HG03354 (cell line): Measurements from ENCODE around the gene ZNF474.

ENCODE experiments used
- ATAC-seq: cut with Tn5 transposase; IDR thresholded peaks from one replicate; pipeline ENCODE4 v1.9.1; 2021; ENCODE audit warnings: mild to moderate bottlenecking; ENCODE audit not compliant: unreplicated experiment, poor library complexity, severe bottlenecking

ZNF474 gene

DNA sequence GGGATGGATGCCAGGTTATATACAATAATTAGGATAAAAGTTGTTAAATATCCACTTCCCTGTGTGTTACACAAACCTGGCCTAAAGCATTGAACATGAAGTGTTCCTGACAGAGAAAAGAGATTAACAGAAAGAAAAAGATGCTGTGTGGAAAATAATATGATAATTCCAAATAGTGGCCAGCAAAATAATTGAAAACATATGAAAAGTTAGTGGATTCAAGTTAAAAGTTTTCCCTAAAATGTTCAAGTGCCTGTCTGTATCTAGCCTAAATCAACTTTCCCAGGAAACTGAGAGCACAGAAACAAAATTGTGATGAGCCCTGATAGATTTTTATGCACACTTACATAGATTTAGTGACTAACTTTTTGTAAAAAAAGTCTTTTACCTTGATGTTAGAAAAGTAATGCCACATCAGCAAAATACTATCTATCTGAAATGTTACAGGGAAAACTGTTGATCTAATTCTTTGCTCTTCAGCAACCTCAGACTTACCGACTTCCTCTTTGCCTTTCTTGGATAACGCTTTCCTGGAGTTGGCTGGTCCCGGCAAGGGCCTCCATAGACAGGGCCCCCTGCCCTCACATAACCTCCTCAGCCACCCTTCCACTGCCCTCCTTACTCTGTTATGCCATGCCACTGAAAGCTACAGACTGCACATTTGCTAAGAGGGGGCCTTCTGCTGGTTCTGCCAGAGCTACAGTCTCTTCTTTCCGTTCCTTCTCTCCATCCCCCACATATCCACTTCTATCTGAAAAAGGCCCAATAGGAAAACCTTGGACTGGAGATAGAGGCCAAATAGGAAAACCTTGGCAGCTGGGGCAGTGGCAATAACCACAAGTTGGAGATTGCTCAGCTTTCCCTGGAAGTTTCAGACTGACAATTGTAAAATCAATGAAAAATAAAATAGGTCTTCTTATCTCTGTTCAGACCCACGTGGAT lies 44.4 kb downstream of the ZNF474 start:
- no peak for ATAC-seq

DNA sequence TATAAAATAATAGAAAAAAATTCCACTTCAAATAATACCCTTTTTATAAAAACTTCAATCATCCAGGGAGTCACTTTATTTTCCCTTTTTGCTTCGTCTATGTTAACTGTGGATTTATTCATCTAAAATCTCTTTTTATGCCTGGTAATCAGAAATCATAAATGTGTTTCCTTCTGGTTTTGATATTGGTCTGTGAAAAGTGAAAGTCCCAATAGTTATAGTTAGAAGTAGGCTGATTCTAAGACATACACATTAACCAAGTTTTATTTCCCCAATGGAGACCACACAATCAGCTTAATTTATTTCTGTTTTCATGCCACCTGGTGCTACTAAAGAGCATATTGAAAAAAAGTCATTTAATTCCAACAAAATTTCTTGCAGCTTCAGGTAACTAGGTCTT lies 45.7 kb downstream of the ZNF474 start:
- no peak for ATAC-seq

DNA sequence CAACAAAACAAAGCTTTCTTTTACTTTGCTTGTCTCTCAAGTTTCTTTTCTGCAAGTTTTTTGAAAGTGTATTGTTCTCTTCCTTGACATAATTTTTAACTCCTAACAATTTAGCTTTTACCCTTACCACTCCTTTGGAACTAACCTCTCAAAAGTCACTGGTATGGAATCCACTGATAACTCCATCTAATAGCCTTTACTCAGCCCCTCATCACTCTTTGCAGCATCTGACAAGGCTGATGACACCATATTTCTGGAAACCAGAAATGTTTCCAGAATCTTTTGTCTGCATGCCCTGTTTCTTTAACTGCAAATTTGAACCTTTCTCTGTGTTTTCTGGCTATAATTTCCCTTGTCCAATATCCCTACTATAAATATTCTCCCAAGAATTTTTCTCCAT lies 46.5 kb downstream of the ZNF474 start:
- no peak for ATAC-seq

DNA sequence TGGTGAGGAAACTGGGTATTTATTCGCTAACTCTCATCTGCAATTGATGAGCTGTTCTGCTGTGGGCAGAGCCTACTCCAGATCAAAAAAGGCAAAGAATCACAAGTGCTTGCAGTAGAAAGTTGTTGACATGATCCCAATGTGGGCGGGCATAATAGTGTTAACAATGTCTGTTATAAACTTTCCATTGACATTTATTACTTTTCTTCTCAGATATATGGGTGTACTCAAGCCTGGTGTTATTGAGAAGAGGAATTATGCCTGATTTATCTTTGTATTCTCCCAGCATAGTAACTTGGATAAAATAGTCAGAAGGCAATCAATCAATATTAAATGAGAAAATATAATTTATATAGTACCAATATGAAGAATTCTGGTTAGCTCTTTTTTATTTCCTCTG lies 47.8 kb downstream of the ZNF474 start:
- ATAC-seq: no peak

DNA sequence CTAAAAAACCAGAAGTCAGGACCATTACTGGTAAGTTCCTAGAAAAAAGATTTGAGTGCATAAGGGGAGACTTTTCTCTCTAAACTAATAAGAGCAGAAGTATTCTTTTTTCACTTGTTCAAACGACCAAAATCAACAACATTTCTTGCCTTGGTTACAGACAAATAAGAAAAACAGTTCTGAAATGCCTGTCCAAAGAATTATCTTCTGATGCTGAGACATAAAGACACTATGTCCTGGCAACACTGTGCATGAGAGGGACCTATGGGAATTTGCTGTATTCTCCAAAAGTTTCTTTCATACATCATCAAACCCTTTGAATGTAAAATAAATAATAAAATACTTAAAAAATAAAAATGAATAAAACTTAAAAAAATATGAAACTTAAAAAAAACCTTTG lies 50.4 kb downstream of the ZNF474 start:
- ATAC-seq: no peak

DNA sequence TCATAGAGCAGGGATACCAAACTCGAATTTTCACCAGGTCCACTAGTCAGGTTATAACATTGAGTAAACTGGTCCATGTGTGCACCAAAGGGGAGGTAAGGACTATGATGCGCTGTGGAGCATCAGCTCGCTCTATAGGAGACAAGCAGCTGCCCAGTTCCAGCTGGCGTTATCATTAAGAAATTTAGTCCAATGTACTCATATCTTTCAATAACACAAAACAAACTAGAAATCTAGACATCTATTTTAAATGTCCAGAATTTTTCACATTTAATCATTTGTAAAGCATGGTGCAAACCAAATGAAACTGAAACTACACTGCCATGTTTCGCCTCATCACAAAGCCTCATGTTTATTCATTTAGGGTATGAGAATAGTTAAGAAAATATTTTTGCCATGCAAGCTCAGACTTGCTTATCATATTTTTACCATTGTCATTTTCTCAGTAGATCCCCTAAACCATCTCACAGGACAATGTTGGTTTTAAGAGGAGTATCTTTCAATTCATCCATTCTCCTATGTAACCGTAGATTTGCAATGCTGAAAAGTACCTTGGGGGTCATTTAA lies 50.9 kb downstream of the ZNF474 start:
- ATAC-seq: no peak

DNA sequence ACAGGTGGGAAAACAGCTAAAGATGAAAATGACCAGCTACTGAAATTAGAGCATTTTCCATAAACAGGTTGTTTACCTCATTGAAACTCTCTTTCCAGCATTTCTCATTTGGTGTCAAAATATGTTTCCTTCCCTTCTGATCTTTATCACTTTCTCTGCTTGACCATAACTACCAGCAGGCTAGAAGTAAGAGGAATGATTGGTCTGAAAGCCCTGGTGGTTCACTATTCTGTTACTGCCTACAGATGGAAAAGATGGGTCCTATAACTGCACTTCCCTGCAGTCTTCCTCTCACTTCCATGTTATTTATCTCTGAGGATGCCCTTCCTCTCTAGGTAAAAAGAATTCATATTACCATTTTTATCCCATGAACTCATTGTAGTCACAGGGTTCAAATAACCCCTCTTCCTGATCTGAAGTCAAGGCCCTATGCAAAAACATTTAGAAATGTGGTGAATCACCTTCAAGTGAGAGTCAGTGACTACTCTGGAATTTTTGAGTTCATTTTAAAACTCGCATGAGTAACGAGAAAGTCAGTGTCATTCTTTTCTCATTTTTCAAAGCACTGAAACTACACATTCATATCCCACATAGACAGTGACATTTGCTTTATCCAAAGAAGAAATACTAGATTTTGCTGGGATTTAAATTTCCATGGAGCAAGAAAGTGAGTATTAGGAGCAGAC lies 51.7 kb downstream of the ZNF474 start:
- ATAC-seq: no peak

DNA sequence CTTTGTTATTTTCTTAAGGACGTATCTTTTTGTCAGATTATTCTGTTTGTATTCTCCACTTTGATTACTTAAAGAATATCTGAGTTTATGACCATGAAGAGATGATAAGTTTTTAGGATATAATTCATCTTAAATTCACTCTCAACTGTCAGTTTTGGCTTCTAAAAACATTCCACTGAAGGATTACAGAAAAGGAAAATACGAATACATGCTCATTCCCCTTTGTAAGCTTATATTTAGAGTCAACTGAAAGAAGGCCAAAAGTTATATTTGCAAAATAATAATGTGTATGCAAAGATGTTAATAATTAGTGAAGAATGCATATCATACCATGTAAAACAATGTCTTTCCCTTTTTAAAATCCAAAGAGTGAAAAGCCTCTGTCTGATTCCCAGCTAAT lies 52.5 kb downstream of the ZNF474 start:
- no peak for ATAC-seq

DNA sequence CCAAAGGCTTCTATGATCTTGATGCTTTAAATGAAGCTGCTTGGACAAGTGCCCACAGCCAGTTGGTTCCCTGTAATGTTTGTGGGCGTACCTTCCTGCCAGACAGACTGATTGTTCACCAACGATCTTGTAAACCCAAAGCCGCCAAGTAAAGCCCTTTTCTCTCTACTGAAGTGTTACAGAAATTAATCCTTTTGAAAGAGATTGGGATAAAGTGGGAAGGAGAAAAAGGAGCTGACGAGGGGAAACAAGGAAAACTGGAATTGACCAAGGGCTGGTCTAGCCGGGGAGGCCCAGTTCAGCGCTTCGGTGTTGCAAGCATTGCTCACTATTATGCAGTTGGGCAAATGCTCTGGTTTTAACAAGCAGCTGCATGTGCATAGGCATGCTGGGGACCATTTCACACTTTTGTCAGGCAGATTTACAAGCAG lies 53.2 kb downstream of the ZNF474 start:
- no peak for ATAC-seq

DNA sequence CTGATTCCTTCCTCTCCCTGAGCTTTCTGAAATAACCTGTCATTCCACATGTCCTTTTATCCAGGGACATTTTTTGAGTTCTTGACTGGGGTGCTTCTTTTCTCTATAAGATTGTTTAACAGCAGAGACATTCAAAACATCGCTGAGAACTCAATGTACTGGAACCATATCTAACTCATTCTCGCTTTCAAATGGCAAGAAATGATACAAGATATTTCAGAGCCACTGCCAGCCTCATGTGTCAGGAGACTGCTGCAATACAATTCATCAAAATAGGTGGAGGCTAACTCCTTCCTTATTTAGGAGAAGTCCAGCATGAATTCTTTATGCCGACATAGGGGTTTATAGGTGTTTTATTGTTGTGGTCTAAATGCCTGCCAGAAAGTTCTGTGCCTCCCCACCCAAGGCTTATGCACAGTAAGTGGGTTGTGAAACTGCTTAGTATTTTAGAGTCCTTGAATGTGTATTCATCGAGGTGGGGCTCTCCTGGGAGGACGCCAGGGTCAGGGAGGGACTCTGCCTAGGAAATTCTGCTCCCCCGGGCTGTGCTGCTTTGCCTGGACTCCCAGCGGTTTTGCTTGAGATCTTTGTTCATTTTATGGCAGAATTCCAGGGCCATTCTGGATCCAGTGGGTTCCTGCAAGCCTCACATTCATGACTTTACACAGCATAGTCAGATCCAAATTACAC lies 53.9 kb downstream of the ZNF474 start:
- ATAC-seq: no peak

DNA sequence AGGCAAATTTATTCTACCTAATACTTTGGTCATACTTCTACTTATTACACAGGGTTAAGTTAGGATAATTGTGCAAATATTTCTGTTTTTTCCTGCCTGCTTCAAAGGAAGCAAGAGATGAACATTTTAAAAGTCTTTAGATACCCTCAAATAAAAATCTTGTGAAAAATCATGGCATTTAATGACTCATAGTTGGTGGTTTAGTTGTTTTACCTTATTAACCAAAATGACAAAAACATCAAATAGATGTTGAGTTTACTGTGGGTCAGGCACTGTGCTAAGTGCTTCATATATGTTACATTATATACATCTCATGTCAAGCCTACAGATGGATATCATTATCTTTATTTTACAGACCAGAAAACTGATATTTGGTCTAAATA lies 54.4 kb downstream of the ZNF474 start:
- ATAC-seq: no peak

DNA sequence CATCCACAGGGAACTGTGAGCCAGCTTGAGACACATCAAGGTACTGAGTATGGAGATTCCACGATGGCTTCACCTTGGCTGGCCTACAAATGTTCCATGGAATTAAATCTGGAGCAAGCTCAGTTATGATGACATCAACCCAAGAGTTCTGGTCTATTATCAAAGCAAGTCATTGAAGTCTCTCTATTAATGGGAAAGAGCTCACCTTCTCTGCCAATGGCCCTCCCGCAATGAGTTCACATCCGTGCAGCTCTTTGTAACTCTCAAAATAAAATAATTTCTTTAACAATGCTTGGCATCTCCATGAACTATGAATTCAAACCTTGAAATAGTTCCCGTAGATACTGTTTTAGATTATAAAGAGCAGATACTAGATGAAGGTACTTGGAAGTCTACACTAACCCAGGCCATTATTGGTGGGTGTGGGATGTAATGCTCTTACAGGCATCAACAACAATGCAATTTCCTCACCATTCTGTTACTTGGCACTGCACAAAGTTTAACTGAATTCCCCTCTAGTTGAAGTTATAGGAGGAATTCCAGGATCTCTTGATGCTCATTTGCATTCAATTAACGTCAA lies 55.4 kb downstream of the ZNF474 start:
- no peak for ATAC-seq

DNA sequence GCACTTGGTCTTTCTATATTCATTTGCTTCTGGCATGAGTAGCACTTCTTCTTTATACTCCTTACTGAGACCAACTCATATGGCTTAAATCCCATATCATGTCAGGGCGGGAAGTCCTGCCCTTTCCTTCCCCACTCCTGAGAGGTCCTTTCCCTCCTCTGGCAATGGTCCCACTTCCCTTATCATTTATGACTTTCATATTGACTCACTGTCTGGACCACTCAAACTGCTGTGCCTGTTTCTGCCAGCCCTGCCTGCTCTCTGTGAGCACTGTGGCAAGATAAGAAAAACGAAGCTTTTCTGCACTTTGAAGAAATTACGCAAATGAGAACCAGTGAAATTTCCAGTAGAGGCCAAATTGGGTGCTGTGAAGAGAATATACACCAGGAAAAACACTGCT lies 58.1 kb downstream of the ZNF474 start:
- no peak for ATAC-seq

DNA sequence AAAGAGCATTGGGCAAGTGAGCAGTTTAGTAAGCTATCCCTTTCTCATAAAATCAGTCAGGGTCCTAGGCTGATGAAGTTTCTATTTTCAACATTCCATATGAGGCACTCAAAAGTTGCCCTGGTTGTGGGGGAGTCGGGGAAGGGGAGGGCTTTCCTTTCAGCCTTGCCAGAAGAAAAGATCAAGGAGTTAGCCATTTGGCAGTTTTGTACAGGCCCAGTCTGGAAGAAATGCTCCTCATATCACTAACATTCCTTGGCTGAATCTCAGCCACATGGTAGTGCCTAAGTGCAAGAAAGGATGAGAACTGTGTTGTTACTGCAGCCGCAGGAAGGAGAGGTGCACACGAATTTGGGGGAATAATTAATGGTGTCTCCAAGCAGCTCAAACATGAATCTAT lies 60.8 kb downstream of the ZNF474 start:
- no peak for ATAC-seq

DNA sequence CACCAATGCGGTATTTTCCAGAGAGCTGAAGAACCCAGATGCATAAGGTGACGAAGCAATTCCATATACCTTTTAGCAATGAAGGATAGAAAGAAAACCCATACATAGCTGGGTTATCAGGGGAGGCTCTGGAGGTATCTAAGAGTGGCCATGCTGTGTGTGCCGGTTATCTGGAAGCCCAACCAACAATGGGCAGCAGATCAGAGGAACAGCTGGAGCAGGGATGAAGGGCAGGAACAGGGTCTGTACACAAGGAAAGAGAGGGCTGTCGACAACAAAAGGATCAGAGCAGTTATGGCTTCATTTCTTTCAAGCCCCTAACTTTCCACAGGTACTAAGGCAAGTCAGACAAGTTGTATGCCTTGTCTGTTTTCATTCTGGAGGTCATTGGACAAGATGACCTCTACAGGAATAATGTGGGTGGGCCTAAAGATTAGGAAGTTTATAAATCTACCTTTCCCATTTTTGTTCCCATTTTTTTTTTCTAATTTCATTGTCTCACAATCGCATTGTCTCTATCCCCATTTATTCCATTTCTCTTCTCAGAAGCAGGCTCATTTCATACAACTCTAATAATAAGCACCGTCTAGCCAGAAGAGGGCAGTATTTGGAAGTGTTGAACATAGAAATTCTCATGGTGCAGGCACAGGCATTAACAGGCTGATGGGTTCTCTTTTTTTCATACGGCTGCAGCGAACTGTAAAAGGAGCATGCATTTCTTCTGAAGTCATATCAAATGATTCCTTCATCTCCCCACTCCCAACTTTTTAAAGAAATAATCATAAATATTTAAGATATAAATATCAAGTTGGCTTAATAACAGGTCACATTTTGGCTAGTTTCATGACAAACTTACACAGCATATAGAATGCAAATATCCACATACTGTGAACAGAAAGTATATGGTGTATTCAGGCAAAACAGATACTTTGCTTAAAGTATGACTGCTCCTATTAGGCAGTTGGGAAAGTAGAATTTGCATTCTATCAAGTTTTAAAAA lies 63.5 kb downstream of the ZNF474 start:
- ATAC-seq: peak; percentile 90

DNA sequence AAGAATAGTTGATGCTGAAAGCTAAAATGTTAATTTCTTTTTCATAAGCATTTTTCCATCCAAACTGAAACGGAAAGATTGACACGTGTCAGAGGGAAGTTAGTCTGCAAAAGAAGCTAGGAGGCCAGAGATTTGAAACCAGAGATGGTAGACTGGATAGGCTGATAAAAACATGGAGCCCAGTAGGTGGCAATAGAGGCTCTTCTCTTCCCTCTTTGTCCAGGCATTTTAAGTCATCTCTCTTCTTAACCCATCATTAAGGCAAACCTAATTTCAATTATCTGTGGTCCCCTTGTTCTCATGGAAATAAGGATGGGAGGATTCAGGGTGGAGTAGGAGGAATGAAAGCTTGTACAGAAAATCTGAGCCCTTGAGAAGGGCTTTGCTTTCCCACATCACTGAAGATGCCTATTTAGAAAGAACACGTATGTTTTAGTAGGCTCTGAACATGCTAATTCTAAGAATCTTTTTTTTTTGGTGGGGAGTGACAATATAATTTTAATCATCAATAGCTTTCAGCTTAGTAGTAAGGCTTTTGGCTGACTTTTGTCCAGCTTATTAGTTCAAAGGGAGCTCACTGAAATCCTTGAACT lies 66.6 kb downstream of the ZNF474 start:
- ATAC-seq: no peak

DNA sequence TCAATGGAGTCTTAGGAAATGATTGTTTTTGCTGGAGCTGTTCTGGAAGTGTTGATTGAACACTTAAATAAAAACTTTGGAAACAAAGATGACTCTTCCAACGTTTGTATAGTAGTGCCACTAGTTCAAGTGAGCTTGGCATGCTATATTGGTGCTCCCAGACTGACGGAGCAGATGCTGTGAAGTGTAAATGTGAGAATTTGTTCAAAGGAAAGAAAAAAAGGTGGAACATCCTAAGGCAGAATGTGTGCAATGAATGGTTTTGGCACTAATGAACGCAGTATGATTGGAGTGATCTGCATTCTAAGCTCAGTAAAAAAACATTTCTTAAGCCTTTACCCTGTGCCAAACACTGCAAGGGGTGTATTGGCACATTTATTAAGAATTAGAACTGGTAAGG lies 69.8 kb downstream of the ZNF474 start:
- no peak for ATAC-seq

DNA sequence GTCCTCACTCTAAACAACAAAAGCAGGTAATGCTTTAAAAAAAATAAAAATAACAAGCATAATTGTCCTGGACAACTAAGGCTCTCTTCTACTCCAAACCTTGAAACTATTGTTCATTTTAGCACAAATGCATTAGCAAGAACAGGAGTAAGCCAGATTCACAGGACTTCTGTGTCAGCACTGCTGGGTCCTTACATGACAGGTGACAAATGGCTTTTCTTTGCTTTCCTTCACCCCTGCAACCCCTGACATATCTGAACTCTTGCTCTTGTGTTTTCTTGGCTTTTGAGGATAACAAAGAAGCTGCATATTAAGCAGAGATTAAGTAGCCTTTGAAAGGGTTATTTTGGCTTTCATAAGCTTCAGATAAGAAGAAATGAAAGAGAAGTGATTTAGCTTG lies 71.1 kb downstream of the ZNF474 start:
- no peak for ATAC-seq
